HK-2 (cell line): ENCODE measurements around the gene GPC6.
A peak's percentile ranks its signal among the peaks of the same experiment; 100 is the strongest.

Experiments used
- DNase-seq: peaks from one replicate; pipeline ENCODE4 v3.0.0-alpha.2; 2018; ENCODE audit not compliant: unreplicated experiment

The GPC6 gene

GRCh38 chr13:93502071-93502470 is 275.5 kb downstream of the GPC6 start:
- no peak for DNase-seq

- DNase-seq: no peak
These were observed 276.5 kb downstream of the GPC6 start for GRCh38 chr13:93502987-93503615.

- DNase-seq: no peak
These were observed 278.7 kb downstream of the GPC6 start for GRCh38 chr13:93505104-93505952.

- DNase-seq: no peak
These were observed 284.4 kb downstream of the GPC6 start for GRCh38 chr13:93511011-93511410.

- DNase-seq: no peak
These were observed 288.7 kb downstream of the GPC6 start for GRCh38 chr13:93515267-93515666.

- DNase-seq: no peak
These were observed 291.1 kb downstream of the GPC6 start for GRCh38 chr13:93517658-93518057.

GRCh38 chr13:93521307-93521706 is 294.7 kb downstream of the GPC6 start:
- no peak for DNase-seq

GRCh38 chr13:93522501-93522900 is 295.9 kb downstream of the GPC6 start:
- no peak for DNase-seq

- no peak for DNase-seq
These were observed 298.5 kb downstream of the GPC6 start for GRCh38 chr13:93525087-93525486.

- DNase-seq: no peak
These were observed 301.2 kb downstream of the GPC6 start for GRCh38 chr13:93527748-93528297.

GRCh38 chr13:93529961-93530360 is 303.4 kb downstream of the GPC6 start:
- no peak for DNase-seq

GRCh38 chr13:93534181-93534700 is 307.6 kb downstream of the GPC6 start:
- DNase-seq: no peak

- DNase-seq: no peak
These were observed 308.6 kb downstream of the GPC6 start for GRCh38 chr13:93535251-93535650.

GRCh38 chr13:93539914-93540313 is 313.3 kb downstream of the GPC6 start:
- DNase-seq: no peak

- no peak for DNase-seq
These were observed 321.3 kb downstream of the GPC6 start for GRCh38 chr13:93547886-93548285.

- DNase-seq: no peak
These were observed 322.9 kb downstream of the GPC6 start for GRCh38 chr13:93549326-93550005.

- no peak for DNase-seq
These were observed 323.6 kb downstream of the GPC6 start for GRCh38 chr13:93550236-93550635.

- DNase-seq: no peak
These were observed 326.0 kb downstream of the GPC6 start for GRCh38 chr13:93552596-93552995.

GRCh38 chr13:93554514-93554913 is 327.9 kb downstream of the GPC6 start:
- DNase-seq: no peak

- no peak for DNase-seq
These were observed 332.0 kb downstream of the GPC6 start for GRCh38 chr13:93558637-93559036.

- DNase-seq: peak; percentile 58
These were observed 333.1 kb downstream of the GPC6 start for GRCh38 chr13:93559718-93560117.

GRCh38 chr13:93561576-93562225 is 335.1 kb downstream of the GPC6 start:
- no peak for DNase-seq
